B cell (primary cell): ENCODE measurements around the gene GAST.

Experiments
- EZH2 ChIP-seq: IDR thresholded peaks from 2 replicates; pipeline ENCODE4 v1.6.1; 2012; ENCODE audit warnings: borderline replicate concordance, low read depth, mild to moderate bottlenecking, moderate library complexity, low read length; ENCODE audit not compliant: insufficient read depth, poor library complexity, severe bottlenecking
- TF ChIP-seq, protein P1 (sequence below): fragments of 200-600 bp; IDR thresholded peaks from one replicate; pipeline ENCODE4 v1.8.0; 2022; ENCODE audit warnings: antibody characterized with exemption, mild to moderate bottlenecking

- TF ChIP-seq, protein P1, sequence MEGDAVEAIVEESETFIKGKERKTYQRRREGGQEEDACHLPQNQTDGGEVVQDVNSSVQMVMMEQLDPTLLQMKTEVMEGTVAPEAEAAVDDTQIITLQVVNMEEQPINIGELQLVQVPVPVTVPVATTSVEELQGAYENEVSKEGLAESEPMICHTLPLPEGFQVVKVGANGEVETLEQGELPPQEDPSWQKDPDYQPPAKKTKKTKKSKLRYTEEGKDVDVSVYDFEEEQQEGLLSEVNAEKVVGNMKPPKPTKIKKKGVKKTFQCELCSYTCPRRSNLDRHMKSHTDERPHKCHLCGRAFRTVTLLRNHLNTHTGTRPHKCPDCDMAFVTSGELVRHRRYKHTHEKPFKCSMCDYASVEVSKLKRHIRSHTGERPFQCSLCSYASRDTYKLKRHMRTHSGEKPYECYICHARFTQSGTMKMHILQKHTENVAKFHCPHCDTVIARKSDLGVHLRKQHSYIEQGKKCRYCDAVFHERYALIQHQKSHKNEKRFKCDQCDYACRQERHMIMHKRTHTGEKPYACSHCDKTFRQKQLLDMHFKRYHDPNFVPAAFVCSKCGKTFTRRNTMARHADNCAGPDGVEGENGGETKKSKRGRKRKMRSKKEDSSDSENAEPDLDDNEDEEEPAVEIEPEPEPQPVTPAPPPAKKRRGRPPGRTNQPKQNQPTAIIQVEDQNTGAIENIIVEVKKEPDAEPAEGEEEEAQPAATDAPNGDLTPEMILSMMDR = no peak
- no peak for TF ChIP-seq EZH2
Measured at GRCh38 chr17:41684035-41684434, 28.1 kb upstream of the GAST start.
